T-helper 2 cell treated with Interferon-gamma antibody and Interleukin-4, amounts not matched to agents 5 μg/mL and 100 μg/mL, for 36 hours (primary cell): ENCODE data around the gene FBLN2.
"Not testable (repeated sequence)": the region's sequence is repeated elsewhere in the genome, so short reads cannot be mapped to it uniquely, and the experiment has no call there.

Experiments used
- DNase-seq: peaks from one replicate; pipeline ENCODE4 v3.0.0; 2021; ENCODE audit warnings: low spot score
- H3K27ac Mint-ChIP-seq: one replicate; pipeline ENCODE4 v1.8.0; 2021; ENCODE audit warnings: mild to moderate bottlenecking, mixed read lengths
- H3K27me3 Mint-ChIP-seq: one replicate; pipeline ENCODE4 v1.8.0; 2021; ENCODE audit warnings: low read depth, mixed read lengths
- H3K36me3 Mint-ChIP-seq: one replicate; pipeline ENCODE4 v1.8.0; 2021; ENCODE audit warnings: low read depth, mixed read lengths
- H3K4me1 Mint-ChIP-seq: one replicate; pipeline ENCODE4 v1.8.0; 2021; ENCODE audit warnings: low read depth, mixed read lengths
- H3K4me3 Mint-ChIP-seq: one replicate; pipeline ENCODE4 v1.8.0; 2022; ENCODE audit warnings: mild to moderate bottlenecking, moderate library complexity, mixed read lengths
- H3K9me3 Mint-ChIP-seq: one replicate; pipeline ENCODE4 v1.8.0; 2021; ENCODE audit warnings: mixed read lengths

The FBLN2 gene

GRCh38 chr3:13519006-13519791, 29.7 kb upstream of the FBLN2 start:
- H3K27me3 Mint-ChIP-seq, result no peaks in the 10 kb centered on the region
- DNase-seq, result no peak
- no peak overlapping the region for H3K4me3 Mint-ChIP-seq
- no peak overlapping the region for H3K27ac Mint-ChIP-seq
- H3K9me3 Mint-ChIP-seq, result no peaks in the 10 kb centered on the region
- peaks cover 1% of the 10 kb centered on the region for H3K4me1 Mint-ChIP-seq
- no peaks in the 10 kb centered on the region for H3K36me3 Mint-ChIP-seq

DNA sequence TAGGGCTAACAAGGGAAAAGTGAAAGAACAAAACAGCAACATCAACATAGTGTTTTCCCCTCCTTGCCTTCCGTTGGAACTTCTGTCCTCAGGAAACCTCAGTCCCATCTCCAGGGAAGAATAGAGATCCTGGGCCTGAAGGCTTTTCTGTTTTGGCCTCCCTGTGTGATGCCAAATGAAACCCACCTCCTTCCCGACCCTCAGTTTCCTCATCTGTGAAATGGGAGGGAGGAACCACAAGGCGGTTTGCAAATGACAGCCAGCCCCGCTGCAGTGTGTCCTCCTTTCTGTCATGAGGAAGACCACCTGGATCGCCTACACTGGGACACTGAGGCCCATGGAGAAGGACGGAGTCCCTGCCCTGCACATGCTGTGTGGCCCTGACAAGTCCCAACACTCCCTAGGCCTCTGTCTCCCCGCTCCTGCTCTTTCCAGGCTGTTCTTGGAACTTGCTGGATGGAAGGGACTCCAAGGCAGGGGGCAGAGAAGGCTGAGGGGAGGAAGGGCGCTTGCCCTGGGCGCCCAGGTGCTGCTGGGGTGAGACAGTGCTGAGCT, 28.5 kb upstream of the FBLN2 start:
- Mint-ChIP-seq H3K4me3 (no peak overlapping the region), H3K27me3 (no peaks in the 10 kb centered on the region), H3K9me3 (no peaks in the 10 kb centered on the region), H3K27ac (no peak overlapping the region), H3K36me3 (no peaks in the 10 kb centered on the region), H3K4me1 (no peaks in the 10 kb centered on the region)
- DNase-seq, result no peak

- H3K36me3 Mint-ChIP-seq, result no peaks in the 10 kb centered on the region
These were observed 27.6 kb upstream of the FBLN2 start for GRCh38 chr3:13521309-13521708.

GRCh38 chr3:13521749-13522148, 27.2 kb upstream of the FBLN2 start:
- H3K27ac Mint-ChIP-seq, H3K4me3 Mint-ChIP-seq, H3K27me3 Mint-ChIP-seq, H3K36me3 Mint-ChIP-seq, H3K4me1 Mint-ChIP-seq, DNase-seq, H3K9me3 Mint-ChIP-seq: not testable (repeated sequence)

More at GRCh38 chr3:13521309-13521708, 27.6 kb upstream of the FBLN2 start:
- Mint-ChIP-seq H3K9me3 (no peaks in the 10 kb centered on the region), H3K27me3 (no peaks in the 10 kb centered on the region), H3K4me3 (no peak overlapping the region), H3K4me1 (no peaks in the 10 kb centered on the region), H3K27ac (no peak overlapping the region)
- DNase-seq, result no peak

DNA sequence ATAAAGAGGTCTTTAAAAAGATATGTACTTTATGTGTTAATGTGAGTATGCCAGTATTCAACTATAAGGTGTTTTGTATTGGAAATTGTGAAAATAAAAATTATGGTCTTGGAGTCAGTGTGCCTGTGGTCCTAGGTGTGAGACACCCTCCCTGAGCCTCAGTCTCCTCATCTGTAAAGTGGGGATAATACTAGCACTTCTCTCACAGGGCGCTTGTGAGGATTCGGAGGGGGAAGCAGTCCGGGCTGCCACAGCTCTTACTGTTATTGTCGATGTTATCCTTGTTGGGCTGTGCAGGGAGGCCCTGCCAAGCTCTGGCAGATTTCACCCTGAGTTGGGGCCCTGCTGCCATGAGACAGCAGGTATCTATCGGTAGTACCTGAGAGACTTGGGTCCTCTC, 26.7 kb upstream of the FBLN2 start:
- Mint-ChIP-seq H3K36me3 (no peaks in the 10 kb centered on the region), H3K27ac (no peak overlapping the region), H3K27me3 (no peaks in the 10 kb centered on the region), H3K4me1 (no peaks in the 10 kb centered on the region), H3K4me3 (no peak overlapping the region), H3K9me3 (no peaks in the 10 kb centered on the region)
- no peak for DNase-seq

DNA sequence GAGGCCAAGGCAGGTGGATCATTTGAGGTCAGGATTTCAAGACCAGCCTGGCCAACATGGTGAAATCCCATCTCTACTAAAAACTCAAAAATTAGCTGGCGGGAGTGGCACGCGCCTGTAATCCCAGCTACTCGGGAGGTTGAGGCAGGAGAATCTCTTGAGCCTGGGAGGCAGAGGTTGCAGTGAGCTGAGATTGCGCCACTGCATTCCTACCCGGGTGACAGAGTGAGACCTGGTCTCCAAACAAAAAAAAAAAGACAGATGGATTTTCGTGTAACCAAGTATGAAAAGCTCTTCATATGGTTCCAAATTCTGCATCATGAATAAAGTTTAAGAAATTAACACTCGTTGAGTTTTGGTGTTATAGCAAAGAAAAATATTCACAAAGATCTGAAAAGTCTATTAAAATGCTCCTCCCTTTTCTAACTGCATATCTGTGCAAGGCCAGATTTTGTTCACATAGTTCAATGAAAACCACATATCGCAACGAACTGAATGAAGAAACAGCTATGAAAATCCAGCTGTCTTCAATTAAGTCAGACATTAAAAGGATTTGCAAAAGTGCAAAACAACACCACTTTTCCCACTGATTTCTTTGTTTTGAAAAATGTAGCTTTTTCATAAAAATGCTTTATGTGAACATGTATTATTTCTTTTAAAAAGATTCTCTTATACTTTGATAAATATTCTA, 23.8 kb upstream of the FBLN2 start:
- no peak overlapping the region for H3K4me3 Mint-ChIP-seq
- H3K27me3 Mint-ChIP-seq, result no peaks in the 10 kb centered on the region
- no peaks in the 10 kb centered on the region for H3K9me3 Mint-ChIP-seq
- DNase-seq, result no peak
- no peak overlapping the region for H3K27ac Mint-ChIP-seq
- H3K36me3 Mint-ChIP-seq, result no peaks in the 10 kb centered on the region
- H3K4me1 Mint-ChIP-seq, result no peaks in the 10 kb centered on the region

DNA sequence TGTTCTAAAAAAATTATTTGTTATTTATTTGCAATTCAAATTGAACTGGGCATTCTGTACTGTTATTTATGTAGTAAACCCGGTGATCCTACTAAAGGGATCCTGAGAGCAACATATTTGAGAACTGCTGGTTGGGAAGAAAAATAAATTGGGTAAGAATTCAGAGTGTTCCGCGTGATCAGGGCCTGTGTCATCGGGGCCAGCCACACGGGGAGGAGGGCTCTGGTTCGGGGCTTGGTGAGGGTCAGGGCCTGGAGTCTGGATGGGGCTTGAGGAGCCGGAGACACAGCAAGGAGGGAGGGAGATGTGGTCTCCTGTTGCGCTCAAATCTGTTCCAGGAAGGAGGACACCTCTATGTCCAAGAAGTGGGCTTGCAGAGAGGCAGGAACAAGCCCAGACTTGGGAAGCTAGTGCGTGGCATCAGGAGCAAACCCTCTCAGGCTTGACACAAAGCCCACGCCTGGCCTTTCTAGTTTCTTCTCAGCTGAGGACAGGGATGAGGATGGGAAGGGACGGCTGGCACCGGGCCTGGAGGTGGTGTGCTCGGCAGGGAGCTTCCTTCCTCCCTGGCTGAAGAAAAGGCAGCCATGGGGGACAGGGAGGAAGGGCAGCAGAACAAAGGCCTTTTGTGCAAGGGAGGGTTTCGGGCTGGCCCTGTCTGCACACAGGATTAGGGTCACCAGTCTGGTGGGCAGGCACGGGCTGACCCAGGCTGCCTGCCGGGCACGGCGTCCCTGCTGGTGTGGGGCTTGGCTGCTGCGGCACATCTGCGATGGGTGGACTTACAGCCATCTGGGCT, 22.9 kb upstream of the FBLN2 start:
- no peaks in the 10 kb centered on the region for H3K9me3 Mint-ChIP-seq
- H3K4me3 Mint-ChIP-seq, result no peak overlapping the region
- no peaks in the 10 kb centered on the region for H3K27me3 Mint-ChIP-seq
- H3K4me1 Mint-ChIP-seq, result no peaks in the 10 kb centered on the region
- H3K27ac Mint-ChIP-seq, result no peak overlapping the region
- no peak for DNase-seq
- no peaks in the 10 kb centered on the region for H3K36me3 Mint-ChIP-seq

GRCh38 chr3:13526626-13526949, 22.3 kb upstream of the FBLN2 start:
- no peak for DNase-seq
- Mint-ChIP-seq H3K9me3 (no peaks in the 10 kb centered on the region), H3K27me3 (no peaks in the 10 kb centered on the region), H3K4me3 (no peak overlapping the region), H3K36me3 (no peaks in the 10 kb centered on the region), H3K27ac (no peak overlapping the region), H3K4me1 (no peaks in the 10 kb centered on the region)

DNA sequence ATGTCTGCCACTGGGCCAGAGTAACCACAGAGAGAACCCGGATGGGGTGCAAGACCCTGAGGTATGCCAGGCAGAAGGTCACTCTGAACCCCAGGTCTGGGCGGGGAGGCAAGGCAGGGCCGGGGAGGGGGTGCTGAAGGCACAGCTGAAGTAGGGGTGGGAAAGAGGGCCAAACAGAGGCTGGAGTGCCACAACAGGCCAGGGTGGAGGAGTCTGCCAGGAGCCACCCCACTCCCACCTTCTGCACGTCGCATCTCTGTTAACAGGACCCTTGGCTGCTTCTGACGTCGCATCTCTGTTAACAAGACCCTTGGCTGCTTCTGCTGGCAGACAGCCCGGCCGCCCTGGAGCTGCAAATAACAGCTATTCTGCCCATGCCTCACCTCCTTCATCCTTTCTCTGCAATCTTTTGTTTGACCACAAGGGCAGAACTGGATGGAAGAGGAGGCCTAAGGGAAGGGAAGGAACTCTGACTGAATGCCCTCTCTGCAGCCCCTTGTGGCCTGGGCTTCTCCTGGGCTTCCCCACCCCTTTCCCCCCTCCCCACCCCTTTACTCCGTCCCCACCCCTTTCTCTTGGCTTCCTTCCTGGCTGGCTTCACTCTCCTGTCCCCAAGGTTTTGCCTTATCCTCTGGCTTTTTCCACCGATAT, 20.6 kb upstream of the FBLN2 start:
- Mint-ChIP-seq H3K4me3 (no peak overlapping the region), H3K9me3 (no peaks in the 10 kb centered on the region), H3K4me1 (no peaks in the 10 kb centered on the region), H3K27me3 (no peaks in the 10 kb centered on the region), H3K36me3 (no peaks in the 10 kb centered on the region), H3K27ac (no peak overlapping the region)
- no peak for DNase-seq

GRCh38 chr3:13529196-13530112, 19.5 kb upstream of the FBLN2 start:
- H3K4me1 Mint-ChIP-seq, result no peaks in the 10 kb centered on the region
- H3K9me3 Mint-ChIP-seq, result no peaks in the 10 kb centered on the region
- no peak overlapping the region for H3K27ac Mint-ChIP-seq
- H3K4me3 Mint-ChIP-seq, result no peak overlapping the region
- H3K27me3 Mint-ChIP-seq, result no peaks in the 10 kb centered on the region
- no peaks in the 10 kb centered on the region for H3K36me3 Mint-ChIP-seq
- no peak for DNase-seq

DNA sequence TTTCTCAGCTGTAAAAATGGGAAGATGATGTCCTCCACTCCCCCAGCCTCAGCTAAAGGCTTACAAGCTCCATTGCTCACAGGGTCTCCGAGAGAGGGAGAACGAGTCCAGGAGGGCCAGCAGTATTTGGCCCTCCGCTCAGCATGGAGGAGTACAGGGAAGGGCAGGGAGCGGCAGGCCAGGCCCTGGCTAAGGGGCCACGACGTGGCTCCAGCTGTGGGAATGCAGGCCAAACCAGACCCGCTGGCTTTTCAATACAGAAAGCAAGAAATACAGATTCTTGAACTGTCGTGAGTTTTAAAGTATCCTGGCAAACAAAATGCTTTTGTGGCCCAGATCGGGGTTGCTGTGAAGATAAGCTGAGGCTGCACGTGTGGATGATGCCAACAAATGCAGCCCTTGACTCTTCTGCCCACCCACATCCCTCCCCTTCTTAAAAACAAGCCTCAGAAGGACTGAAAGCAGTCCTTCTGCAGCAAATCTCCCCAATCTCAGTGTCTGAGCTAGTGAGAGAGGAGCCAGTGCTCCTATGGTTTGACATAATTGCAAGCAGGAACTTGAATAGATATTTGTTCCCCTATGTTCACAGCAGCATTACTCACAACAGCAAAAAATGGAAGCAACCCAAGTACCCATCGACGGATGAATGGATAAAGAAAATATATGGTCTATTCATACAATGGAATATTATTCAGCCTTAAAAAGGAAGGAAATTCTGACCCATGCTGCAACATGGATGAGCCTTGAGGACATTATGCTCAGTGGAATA, 18.5 kb upstream of the FBLN2 start:
- no peaks in the 10 kb centered on the region for H3K36me3 Mint-ChIP-seq
- DNase-seq, result no peak
- H3K4me3 Mint-ChIP-seq, result no peak overlapping the region

GRCh38 chr3:13532085-13532484, 16.8 kb upstream of the FBLN2 start:
- Mint-ChIP-seq H3K27ac (no peak overlapping the region), H3K4me1 (peaks cover 5% of the 10 kb centered on the region), H3K9me3 (no peaks in the 10 kb centered on the region), H3K36me3 (no peaks in the 10 kb centered on the region), H3K27me3 (no peaks in the 10 kb centered on the region), H3K4me3 (no peak overlapping the region)
- no peak for DNase-seq

More for the DNA sequence above, 18.5 kb upstream of the FBLN2 start:
- no peaks in the 10 kb centered on the region for H3K4me1 Mint-ChIP-seq
- no peaks in the 10 kb centered on the region for H3K27me3 Mint-ChIP-seq
- no peak overlapping the region for H3K27ac Mint-ChIP-seq
- H3K9me3 Mint-ChIP-seq, result no peaks in the 10 kb centered on the region
